ENCODE data around the gene BRINP2.

Gene BRINP2

GRCh38 chr1:177170756-177171535 lies at the start of gene BRINP2:
Gene BRINP2 (plus strand): TSS chr1:177170958. CDS start chr1:177229877, 58,919 bp downstream.
- peak; percentile 26 for DNase-seq

- no peak for DNase-seq
Observed at GRCh38 chr1:177122461-177123251, 48.1 kb upstream of the BRINP2 start.

GRCh38 chr1:177124577-177125278 lies 46.0 kb upstream of the BRINP2 start:
- DNase-seq: no peak

GRCh38 chr1:177126267-177126666 lies 44.5 kb upstream of the BRINP2 start:
- DNase-seq: no peak

- DNase-seq: no peak
Observed at GRCh38 chr1:177128665-177129281, 42.0 kb upstream of the BRINP2 start.

- DNase-seq: no peak
Observed at GRCh38 chr1:177130451-177130945, 40.3 kb upstream of the BRINP2 start.

GRCh38 chr1:177131723-177132122 lies 39.0 kb upstream of the BRINP2 start:
- no peak for DNase-seq

GRCh38 chr1:177132141-177132540 lies 38.6 kb upstream of the BRINP2 start:
- DNase-seq: no peak

GRCh38 chr1:177133977-177134538 lies 36.7 kb upstream of the BRINP2 start:
- no peak for DNase-seq

- no peak for DNase-seq
Observed at GRCh38 chr1:177135250-177135649, 35.5 kb upstream of the BRINP2 start.

GRCh38 chr1:177137814-177138213 lies 32.9 kb upstream of the BRINP2 start:
- no peak for DNase-seq

- DNase-seq: no peak
Observed at GRCh38 chr1:177138347-177138746, 32.4 kb upstream of the BRINP2 start.

GRCh38 chr1:177142010-177142409 lies 28.7 kb upstream of the BRINP2 start:
- no peak for DNase-seq

- no peak for DNase-seq
Observed at GRCh38 chr1:177142791-177143271, 27.9 kb upstream of the BRINP2 start.

GRCh38 chr1:177145106-177146070 lies 25.4 kb upstream of the BRINP2 start:
- DNase-seq: no peak

- DNase-seq: no peak
Observed at GRCh38 chr1:177146499-177146898, 24.3 kb upstream of the BRINP2 start.

GRCh38 chr1:177162243-177162642 lies 8.5 kb upstream of the BRINP2 start:
- no peak for DNase-seq

- no peak for DNase-seq
Observed at GRCh38 chr1:177163844-177164379, 6.8 kb upstream of the BRINP2 start.

GRCh38 chr1:177164380-177165068 lies 6.2 kb upstream of the BRINP2 start, which contains the start of gene ASTN1:
Gene ASTN1 (minus strand): TSS chr1:177164712. CDS start chr1:177164676, 36 bp downstream.
- no peak for DNase-seq

- no peak for DNase-seq
Observed at GRCh38 chr1:177165069-177165439, 5.7 kb upstream of the BRINP2 start.

All from NCI-H2171 (cell line).